GM10266 (cell line): ENCODE results near the gene HYAL2.

ENCODE experiments used
- DNase-seq: peaks from one replicate; pipeline ENCODE4 v3.0.0; 2012; ENCODE audit errors: extremely low spot score
- CTCF ChIP-seq: IDR thresholded peaks from 2 replicates; pipeline ENCODE4 v1.5.1; 2012; ENCODE audit warnings: mild to moderate bottlenecking, low read depth; ENCODE audit not compliant: control insufficient read depth, insufficient read depth; ENCODE audit errors: missing control alignments

Gene HYAL2

GRCh38 chr3:50304601-50305000 lies 17.9 kb downstream of the HYAL2 start:
- no peak for TF ChIP-seq CTCF
- no peak for DNase-seq

GRCh38 chr3:50303013-50303815 lies 19.3 kb downstream of the HYAL2 start, which contains the start of gene HYAL1:
TSS of gene HYAL1 (minus strand) at chr3:50303574. CDS start at chr3:50302956, 618 bp downstream.
- no peak for DNase-seq
- TF ChIP-seq CTCF, result no peak

GRCh38 chr3:50302095-50303012 lies 20.2 kb downstream of the HYAL2 start:
- DNase-seq, result no peak
- no peak for TF ChIP-seq CTCF

GRCh38 chr3:50300681-50301254 lies 21.8 kb downstream of the HYAL2 start:
- DNase-seq, result no peak
- TF ChIP-seq CTCF, result no peak

- no peak for DNase-seq
- TF ChIP-seq CTCF, result no peak
Measured at GRCh38 chr3:50299929-50300680, 22.4 kb downstream of the HYAL2 start.

- no peak for TF ChIP-seq CTCF
- DNase-seq, result no peak
Measured at GRCh38 chr3:50299638-50299928, 23.0 kb downstream of the HYAL2 start.
